Measurements from ENCODE around the gene CCDC40. TPM values are rescaled to one million over a fixed set of nuclear protein-coding genes. Genes with fewer than 3 reads are reported as not detected.

CCDC40 gene
- total and polyA plus RNA-seq, 2 of the 13 experiments (the other 11 are each of a cell fraction or from before 2014, with no cell fraction given): 4.1 to 5.5 TPM

GRCh38 chr17:80008383-80008840 is 28.0 kb upstream of the CCDC40 start (continued):
- TF ChIP-seq ATF7-NPFF (CRISPR knock-in tag; IDR thresholded peaks at IDR 0.05; ENCODE audit: low read depth) (no peak), ZFP1 (CRISPR knock-in tag; IDR thresholded peaks at IDR 0.05) (no peak), ARID2 (CRISPR knock-in tag; IDR thresholded peaks at IDR 0.05; ENCODE audit: borderline replicate concordance) (no peak; the same call in 1 of the 2 replicates), ZEB1 (IDR thresholded peaks at IDR 0.05; ENCODE audit: insufficient replicate concordance, low read depth) (no peak), FOXA1 (IDR thresholded peaks at IDR 0.05) (no peak), FOXA1 (CRISPR knock-in tag; IDR thresholded peaks at IDR 0.05) (0 out of 2 replicates have a peak, but pooled peaks have one; percentile 15), NAIF1 (CRISPR knock-in tag; IDR thresholded peaks at IDR 0.05; ENCODE audit: borderline replicate concordance) (no peak), JUNB (CRISPR knock-in tag; IDR thresholded peaks at IDR 0.05; ENCODE audit: borderline replicate concordance) (no peak), DNMT3B (CRISPR knock-in tag; conservative IDR thresholded peaks at IDR 0.05) (no peak), ZNF512B (CRISPR knock-in tag; IDR thresholded peaks at IDR 0.05; ENCODE audit: borderline replicate concordance) (0 out of 2 replicates have a peak, but pooled peaks have one; percentile 64), SRSF9 (IDR thresholded peaks at IDR 0.05; ENCODE audit: borderline replicate concordance, insufficient read depth, low read depth, low read length, poor library complexity, severe bottlenecking) (no peak), DNMT1 (CRISPR knock-in tag; IDR thresholded peaks at IDR 0.05) (peak; percentile 93), ZNF337 (CRISPR knock-in tag; IDR thresholded peaks at IDR 0.05; ENCODE audit: borderline replicate concordance, low read depth) (no peak), ZNF883 (CRISPR knock-in tag; IDR thresholded peaks at IDR 0.05; ENCODE audit: not compliant biosample characterization) (peak; percentile 80), ZNF207 (IDR thresholded peaks at IDR 0.05; ENCODE audit: borderline replicate concordance) (no peak), BCLAF1 (IDR thresholded peaks at IDR 0.05) (no peak)
- TF ChIP-seq, protein P1, sequence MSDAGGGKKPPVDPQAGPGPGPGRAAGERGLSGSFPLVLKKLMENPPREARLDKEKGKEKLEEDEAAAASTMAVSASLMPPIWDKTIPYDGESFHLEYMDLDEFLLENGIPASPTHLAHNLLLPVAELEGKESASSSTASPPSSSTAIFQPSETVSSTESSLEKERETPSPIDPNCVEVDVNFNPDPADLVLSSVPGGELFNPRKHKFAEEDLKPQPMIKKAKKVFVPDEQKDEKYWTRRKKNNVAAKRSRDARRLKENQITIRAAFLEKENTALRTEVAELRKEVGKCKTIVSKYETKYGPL (CRISPR knock-in tag; IDR thresholded peaks at IDR 0.05): no peak
